Measurements from ENCODE around the gene WDR45B.

Gene WDR45B

DNA sequence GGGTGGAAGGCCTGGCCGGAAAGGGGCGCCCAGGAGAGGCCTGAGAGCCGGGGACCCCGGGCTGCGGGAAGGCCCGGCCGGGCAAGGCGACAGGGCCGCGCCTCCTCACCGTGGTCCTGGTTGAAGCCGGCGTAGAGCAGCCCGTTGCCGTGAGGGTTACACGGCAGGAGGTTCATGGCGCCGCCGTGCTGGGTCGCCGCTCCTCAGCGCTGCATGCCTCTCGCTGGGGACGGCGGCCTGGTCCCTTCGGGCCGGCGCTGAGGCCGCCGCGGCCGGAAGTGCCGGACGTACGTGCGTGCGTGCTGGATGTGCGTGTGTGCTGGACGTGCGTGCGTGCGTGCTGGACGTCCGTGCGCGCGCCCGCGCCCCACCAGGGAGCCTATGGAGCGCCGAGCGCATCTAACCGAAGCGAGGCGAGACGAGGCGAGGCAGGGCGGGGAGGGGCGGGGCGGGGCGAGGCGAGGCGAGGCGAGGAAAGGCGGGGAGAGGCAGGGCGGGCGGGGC, at the start of gene WDR45B:
Gene WDR45B (minus strand): TSS at position 280 of the 504 bp plus-strand sequence. CDS start 104 bp downstream, at position 176.
- DNase-seq = peak; percentile 96 to 97

DNA sequence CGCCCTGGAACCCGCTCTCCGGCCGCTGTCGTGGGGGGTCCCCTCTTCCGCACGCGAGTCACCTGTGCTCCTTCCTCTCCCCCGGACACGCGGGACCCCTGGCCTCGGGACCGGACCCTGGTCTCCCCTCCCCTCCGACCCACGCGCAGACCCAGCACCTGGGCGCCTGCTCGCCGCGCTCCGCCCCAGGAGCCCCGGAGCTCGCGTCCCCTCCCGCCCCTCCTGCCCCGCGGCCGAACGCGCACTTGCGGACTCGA, 49.5 kb upstream of the WDR45B start:
- DNase-seq = no peak

- no peak for DNase-seq
Observed at GRCh38 chr17:82696916-82697807, 48.9 kb upstream of the WDR45B start.

- DNase-seq = no peak
Observed at GRCh38 chr17:82696259-82696658, 48.0 kb upstream of the WDR45B start.

- DNase-seq = no peak
Observed at GRCh38 chr17:82694647-82695046, 46.4 kb upstream of the WDR45B start.

DNA sequence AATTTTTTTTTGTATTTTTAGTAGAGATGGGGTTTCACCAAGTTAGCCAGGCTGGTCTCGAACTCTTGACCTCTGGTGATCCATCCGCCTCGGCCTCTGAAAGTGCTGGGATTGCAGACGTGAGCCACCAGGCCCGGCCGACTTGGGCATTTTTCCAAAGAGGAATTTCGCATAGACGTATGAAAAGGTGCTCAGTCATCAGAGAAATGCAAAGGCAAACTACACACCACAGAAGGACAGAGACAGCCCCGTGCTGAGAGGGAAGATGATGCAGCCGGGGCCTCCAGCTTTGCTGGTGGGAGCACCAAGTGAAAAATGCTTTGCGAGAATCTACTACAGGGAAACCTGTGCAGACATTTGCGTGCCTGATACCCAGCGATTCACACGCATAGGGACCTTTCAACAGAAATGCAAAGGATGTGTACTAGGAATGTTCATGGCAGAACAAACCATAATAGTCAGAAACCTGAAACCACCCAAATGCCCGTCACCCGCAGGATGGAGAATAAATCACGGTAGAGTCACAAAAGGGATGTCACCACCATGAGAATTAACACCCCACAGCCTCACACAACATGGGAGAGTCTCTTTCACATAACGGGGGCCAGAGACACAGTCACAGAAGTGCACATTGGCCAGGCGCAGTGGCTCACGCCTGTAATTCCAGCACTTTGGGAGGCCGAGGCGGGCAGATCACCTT, 45.1 kb upstream of the WDR45B start:
- DNase-seq = no peak

DNA sequence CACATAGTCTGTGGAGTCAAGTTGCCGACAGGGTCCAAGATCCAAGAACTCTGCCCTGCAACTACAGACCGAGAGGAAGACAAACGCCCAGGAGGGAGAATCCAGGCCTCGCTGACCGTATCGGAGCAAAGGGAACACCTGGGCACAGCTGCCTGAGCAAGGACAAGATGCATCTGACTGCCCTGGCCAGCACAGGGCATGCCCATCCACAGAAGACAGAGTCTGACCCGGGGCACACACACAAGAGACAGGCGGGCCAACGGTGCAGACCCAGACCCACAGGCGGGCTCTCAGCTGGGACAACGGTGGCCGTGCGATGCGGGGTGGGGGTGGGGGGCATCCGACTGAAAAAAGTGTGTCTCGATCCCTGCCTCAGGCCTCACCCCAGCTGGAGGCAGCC, 44.0 kb upstream of the WDR45B start:
- DNase-seq = no peak

DNA sequence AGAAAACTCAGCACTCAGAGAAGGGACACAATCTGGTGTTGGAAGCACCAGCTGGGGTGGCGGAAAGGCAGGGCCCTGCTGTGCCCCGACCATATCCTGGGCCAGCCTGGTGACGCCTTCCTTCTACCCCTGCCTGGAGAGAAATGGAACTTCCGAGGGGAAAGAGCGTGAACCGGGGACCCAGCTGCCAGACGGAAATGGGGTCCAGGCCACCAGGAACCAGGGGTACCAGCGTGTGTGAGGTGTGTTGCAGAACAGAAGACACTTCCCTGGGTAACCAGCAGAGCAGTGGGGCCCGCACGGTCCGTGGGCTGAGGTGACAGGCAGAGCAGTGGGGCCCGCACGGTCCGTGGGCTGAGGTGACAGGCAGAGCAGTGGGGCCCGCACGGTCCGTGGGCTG, 43.5 kb upstream of the WDR45B start:
- DNase-seq = no peak

- no peak for DNase-seq
Observed at GRCh38 chr17:82690786-82691489, 42.7 kb upstream of the WDR45B start.

DNA sequence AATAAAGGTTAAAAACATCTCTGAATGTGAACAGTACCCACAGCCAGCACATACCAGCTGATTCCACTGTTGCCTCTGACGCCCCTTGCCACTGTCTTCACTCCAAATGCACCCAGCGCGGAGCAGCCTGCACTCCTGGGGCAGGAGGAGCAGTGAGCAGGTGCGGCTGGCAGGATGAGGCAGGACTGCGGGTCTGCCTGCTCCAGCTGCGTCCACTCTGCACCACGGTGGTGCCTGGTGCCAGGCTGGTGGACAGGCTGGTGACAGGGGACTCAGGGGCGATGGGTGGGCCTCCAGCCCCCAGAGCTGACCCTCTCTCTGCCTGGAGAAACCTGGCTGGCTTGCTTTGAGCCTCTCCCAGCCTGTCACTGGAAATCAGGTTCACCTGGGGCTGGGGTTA, 40.8 kb upstream of the WDR45B start:
- DNase-seq = no peak

GRCh38 chr17:82687871-82688270, 39.6 kb upstream of the WDR45B start:
- no peak for DNase-seq

DNA sequence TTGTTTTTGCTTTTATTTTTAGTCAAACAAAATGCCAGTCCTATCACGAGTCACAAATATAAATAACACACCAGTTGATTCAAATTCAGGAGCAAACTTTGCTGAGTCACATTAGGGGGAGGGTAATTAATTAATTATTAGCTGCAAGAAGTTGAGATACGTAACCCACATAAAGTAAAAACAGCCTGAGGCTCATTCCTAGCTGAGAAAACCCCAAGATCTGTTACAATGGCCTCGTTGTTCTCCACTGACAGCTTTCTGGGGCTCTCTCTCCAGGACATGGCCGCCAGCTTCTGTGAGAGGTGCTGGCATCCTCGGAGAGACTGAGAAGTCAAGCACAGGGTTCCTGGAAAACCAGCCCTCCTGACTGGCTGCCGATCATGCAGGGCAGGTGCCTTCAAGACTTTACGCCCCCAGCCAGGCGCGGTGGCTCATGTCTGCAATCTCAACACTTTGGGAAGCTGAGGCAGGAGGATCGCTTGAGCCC, 39.2 kb upstream of the WDR45B start:
- no peak for DNase-seq

- DNase-seq = no peak
Observed at GRCh38 chr17:82686366-82687324, 38.4 kb upstream of the WDR45B start.

- no peak for DNase-seq
Observed at GRCh38 chr17:82685291-82685690, 37.0 kb upstream of the WDR45B start.

- DNase-seq = no peak
Observed at GRCh38 chr17:82684228-82684841, 36.1 kb upstream of the WDR45B start.

DNA sequence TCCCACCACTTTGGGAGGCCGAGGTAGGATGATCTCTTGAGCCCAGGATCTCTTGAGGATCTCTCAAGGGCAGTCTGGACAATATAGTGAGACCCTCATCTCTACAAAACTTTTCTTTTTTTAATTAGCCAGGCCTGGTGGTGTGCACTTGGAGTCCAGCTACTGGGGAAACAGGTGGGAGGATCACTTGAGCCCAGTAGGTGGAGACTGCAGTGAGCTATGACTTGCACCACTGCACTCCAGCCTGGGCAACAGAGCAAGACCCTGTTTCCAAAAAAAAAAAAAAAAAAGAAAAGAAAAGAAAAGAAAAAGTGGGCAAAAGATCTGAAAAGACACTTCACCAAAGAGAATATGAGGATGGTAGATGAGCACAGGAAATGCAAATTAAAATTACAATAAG, 35.3 kb upstream of the WDR45B start:
- no peak for DNase-seq

DNA sequence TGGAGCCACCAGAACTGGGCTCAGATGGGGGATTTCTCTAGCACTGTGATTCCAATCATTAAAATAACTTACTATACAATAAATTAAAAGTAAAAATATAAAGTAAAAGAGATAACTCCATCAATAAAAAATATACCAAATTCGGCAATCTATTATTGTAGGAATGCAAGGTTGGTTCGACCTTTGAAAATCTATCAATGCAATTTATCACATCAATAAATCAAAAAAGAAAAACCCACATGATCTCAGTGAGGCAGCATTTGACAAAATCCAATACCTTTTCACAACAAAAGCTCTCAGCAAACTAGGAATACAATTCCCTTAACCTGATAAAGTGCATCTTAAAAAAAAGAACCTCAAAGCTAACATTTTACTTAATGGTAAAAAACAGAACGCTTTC, 33.3 kb upstream of the WDR45B start:
- no peak for DNase-seq

DNA sequence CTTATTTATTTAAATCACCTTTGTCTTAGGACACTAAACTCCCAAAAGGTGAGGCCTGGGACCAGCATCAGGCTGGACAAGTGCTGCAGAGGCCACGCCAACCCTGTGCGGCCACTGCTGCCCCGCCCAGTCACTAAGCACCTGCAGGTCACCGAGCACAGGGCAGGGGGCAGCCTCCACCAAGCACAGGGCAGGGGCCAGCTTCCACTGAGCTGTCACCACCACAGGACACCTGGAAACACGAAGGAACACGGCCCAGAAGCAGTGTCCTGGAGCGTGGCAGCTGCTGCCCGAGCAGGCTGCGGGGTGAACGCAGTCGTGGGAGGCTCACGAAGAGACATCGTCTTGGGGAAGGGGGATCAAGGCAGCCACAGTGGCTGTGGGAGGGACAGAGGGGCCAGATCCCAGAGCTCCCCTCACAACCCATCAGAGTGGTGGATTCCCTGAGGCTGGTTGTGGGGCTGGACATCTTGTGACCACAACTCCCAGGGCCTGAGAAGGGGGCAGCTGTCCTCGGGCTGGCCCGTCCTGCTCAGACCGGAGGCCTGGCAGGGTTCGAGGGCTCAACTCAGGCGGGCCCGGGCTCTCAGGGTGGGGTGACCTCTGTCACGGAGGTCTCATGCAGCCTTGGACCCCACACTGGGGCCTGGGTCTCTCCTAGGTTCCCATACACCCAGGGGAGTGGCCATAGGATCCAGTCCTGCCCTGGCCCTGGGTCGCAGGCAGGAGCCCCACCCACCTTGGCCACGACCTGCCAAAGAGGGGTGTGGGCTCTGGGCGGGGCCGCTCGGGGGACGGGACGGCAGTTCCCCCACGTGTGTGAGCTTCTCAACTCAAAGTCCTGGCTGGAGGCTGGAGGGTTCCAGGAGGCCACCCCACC, 31.6 kb upstream of the WDR45B start:
- no peak for DNase-seq

- peak in 1 of 2 experiments; percentile 46 for DNase-seq
Observed at GRCh38 chr17:82678265-82678891, 30.1 kb upstream of the WDR45B start.

DNA sequence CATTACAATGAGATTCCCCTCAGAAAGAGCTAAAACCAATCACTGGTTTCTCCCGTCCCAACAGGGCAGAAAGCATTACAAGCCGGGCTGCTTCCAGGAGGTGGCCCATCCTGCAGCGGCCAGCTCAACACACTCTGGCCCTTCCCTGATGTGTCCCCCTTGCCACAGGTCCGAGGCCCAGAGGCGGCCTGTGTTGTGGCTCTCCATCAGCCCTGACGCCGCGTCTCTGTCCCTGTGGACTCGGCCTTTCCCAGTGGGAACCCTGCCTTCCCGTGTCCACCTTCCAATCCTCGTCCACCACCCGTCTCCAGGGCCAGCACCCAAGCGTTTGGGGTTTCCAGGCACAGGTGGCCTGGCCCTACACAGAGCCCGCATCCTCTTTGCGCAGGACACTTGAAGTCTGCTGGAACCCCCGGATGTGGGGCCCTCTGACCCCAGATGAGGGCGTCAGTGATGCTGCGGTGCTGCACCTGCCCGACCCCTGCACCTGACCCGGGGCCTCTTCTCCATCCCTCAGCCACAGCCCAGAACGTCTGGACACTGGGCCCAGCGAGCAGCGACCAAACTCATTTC, 29.2 kb upstream of the WDR45B start:
- DNase-seq = no peak
